ENCODE data around the gene NTMT2.
"Not testable (repeated sequence)": the region's sequence is repeated elsewhere in the genome, so short reads cannot be mapped to it uniquely, and the experiment has no call there.

Gene NTMT2

DNA sequence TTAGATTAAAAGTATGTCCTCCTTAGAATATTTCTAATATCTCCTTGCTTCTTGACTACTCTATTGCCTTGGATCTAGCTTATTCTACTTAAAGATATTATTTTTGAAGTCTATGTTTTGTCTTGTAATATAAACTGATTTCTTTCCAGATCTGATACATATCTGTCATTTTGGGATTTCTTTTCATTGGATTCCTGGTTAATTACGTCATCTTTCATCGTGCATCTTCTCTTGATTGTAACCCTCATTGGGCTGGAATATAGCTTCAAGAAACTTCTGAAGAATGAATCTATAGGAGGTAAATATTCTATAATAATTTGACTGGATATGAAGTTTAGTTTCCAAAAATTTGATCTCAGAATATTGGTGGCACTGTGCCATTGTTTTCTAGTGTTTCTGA, 12.1 kb downstream of the NTMT2 start:
- DNase-seq (ENCODE audit: low read depth) = no peak

DNA sequence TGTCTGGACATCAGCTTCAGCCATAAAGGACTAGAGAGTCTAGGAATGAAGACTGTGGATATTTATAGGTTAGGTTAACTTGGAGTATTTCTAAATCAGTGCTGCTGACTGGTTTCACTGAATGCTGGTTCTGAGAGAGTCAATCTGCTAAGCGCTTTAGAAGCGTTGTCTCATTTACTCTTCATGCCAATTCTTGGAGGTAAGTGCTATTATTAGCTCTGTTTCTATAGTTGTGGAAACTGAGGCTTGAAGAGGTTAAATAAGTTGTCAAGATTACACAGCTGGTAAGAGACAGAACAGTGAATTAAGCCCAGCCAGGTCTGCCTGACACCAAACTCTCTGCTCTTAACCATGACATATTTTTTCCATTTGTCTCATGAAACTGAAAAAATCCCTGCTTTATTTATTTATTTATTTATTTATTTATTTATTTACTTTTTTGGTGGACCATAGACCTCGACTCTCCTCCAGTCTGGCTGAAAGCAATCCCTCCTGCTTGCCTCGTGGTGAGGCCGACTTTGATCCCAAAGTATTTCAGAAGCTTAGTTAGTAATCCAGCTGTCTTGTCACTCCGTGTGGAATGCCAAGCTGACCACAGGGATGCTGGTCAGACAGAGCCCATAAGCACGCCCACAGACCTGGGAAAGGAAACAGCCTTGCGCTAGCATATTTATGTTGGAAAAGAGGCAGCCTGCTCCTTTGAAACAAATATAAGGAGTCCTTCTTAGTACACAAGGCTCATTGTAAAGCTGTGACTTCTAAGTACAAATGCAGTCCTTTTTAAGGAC, 16.9 kb downstream of the NTMT2 start:
- no peak for DNase-seq (ENCODE audit: low read depth)

DNA sequence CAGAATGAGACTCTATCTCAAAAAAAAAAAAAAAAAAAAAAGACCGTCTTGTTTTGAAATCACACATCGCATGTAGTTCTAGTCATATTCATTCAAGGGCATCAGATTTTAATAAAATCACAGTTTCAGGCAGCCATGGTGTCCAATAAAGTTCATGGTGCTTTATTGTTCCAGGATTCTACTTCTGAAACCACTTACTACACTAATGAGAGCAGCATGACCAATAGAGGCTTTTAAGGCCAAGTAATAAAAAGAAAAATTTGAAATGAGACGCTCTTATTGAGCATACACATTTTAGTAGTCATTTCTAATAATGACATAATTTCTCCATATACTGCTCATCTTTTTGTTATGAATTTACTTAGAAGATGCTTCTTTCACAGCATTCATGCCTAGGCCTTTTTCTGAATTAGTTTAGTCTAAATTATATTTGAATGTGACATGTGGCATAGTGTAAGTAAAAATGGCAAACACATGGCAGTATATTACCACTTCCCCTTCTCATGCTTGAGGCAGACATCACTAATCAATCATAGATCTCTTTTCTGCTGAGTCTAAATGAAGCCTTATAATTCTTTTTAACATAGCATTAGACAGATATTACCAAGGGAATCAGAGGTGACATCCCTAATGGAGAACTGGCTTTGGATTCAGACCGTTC, 18.5 kb downstream of the NTMT2 start:
- no peak for DNase-seq (ENCODE audit: low read depth)

DNA sequence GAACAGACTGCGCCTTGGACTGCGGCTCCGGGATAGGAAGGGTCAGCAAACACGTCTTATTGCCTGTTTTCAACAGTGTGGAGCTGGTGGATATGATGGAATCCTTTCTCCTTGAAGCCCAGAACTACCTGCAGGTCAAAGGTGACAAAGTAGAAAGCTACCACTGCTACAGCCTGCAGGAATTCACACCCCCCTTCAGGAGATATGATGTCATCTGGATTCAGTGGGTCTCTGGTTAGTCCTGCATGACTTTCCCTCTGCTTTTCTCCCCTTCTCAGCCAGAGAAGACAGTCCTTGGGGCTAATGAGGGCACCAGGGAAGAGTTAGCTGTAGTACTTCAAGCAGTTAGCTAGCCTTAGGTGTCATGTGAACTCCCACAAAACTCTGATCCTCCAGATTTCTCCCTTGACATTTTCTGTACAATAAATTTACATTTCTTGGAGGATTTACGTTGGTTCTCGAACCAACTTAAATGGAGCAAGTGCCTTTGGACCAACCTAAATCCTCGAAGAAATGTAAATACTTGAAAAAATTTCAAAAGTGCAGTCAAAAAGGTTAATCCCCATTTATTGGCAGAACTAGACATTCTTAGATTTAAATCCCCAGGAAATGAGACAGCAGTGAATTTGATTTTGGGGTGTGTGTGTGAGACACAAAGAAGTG, 20.9 kb downstream of the NTMT2 start:
- DNase-seq (ENCODE audit: low read depth) = no peak

DNA sequence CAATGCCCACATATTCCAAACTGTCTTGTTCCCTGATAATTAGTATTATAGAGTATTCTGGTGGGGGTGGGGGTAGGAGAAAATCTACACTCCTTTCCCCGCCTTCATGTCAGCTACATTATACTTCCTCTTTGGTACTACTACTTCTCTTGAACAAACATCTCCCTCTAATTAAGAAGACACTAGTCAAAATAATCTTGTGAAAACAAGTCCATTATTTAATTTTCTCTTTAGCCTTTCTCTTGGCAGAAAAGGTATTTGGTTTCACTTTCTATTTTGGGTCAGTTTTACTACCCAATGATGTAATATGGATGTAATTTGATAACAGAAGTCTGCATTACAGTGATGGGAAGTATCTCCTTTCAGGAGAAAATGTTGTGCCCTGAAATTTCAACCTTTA, 22.5 kb downstream of the NTMT2 start:
- no peak for DNase-seq (ENCODE audit: low read depth)

DNA sequence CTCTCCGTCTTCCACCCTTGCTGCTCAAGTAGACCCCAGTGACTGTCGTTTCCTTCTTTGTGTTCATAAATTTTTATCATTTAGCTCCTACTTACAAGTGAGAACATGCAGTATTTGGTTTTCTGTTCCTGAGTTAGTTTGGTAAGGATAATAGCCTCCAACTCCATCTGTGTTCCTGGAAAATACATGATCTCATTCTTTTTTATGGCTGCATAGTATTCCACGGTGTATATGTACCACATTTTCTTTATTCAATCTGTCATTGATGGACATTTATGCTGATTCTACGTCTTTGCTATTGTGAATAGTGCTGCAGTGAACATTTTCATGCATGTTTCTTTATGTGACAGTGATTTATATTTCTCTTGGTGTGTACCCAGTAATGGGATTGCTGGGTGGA, 24.8 kb downstream of the NTMT2 start:
- DNase-seq (ENCODE audit: low read depth) = not testable (repeated sequence)

DNA sequence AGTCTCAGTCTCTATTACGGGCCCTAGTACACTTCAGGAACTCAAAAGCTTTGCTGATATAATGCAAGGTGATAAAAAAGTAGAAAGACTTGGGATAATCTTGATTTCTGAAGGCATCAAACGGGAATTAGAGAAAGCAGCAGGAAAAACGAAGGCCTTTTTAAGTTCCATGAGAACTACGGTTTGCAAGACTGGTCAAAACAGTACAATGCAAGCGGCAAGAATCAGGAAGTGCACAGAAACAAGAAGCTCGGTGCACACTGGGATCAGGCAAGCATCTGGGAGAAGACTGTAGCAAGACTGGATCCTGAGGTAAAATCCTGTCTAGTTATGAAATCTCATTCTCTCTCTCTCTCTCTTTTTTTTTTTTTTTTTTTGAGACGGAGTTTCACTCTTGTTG, 28.6 kb downstream of the NTMT2 start:
- no peak for DNase-seq (ENCODE audit: low read depth)

DNA sequence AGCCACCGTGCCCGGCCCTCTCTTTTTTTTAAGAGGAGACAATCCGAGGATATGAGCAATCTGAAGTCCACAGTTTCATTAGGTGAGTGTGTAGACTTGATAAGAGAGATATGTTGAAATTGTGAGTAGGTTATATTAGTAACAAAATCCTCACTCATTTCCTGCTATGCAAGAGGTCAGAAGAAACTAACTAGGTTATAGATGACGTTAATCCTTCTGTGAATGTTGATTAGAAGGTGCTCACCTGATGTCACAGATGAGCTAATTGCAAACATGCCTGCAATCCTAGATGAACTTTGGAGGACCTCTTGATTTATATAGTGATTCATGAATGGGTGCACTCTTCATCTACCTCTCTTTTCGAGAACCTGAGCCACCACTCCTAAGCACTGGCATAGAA, 29.3 kb downstream of the NTMT2 start:
- no peak for DNase-seq (ENCODE audit: low read depth)

DNA sequence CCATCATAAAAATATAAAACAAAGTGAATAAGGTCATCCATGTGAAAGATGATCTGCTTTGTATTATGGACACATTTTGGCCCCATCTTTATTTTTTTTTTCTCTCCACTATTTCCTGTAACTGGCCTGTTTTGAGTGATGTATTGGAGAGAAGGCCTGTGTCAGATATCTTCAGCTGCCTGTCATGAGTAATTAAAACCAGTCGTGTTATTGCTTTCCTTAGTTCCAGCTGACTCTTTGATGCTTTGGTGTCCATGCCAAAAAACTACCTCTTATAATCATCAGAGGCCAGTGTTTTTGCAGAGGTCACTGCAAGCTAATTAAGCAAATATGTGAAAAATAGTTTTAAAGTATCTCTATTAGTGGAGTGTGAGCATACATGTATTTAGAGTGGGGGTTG, 29.7 kb downstream of the NTMT2 start:
- no peak for DNase-seq (ENCODE audit: low read depth)

DNA sequence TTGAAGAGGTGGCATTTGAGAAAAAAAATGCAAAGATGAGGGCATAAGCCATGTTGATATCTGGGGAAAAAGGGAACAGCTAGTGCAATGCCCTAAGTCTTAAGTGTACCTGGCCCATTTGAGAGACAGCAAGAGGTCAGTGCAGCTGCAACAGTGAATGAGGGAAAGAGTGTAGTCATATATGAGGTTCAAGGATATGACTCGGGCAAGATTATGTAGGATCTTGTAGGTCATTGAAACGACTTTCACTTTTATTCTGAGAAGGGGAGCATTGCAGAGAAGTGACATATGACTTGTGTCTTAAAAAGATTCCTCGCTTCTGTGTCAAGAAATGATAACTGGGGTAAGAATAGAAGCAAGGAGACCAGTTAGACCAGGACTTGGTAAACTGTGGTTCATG, 31.0 kb downstream of the NTMT2 start:
- no peak for DNase-seq (ENCODE audit: low read depth)

DNA sequence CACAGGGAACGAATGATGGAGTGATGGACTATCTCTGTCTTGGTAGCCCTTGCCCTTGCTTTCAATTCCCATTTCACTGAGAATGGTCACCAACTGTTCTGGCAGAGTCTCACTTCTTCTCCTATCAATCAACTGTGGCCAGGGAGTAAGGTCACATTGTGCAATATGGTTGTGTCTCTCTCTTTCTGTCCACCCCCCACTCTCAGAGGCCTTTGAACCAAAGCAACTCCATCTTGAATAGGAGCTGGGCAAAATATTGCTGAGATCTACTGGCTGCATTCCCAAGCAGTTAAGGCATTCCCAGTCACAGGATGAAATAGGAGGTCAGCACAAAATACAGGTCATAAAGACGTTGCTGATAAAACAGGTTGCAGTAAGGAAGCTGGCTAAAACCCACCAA, 36.7 kb downstream of the NTMT2 start:
- DNase-seq (ENCODE audit: low read depth) = no peak

DNA sequence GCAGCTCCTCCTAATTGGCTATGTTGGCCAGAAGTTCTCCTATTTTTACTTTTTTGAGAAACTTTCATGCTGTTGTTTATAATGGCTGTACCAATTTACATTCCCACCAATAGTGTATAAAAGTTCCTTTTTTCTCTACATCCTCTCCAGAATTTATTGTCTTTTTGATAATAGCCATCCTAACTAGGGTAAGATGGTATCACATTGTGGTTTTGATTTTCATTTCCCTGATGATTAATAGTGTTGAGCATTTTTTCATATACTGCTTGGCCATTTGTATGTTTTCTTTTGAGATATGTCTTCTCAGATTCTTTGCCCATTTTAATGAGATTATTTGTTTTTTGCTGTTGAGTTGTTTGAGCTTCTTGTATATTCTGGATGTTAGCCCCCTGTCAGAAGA, 46.8 kb downstream of the NTMT2 start:
- DNase-seq (ENCODE audit: low read depth) = no peak

DNA sequence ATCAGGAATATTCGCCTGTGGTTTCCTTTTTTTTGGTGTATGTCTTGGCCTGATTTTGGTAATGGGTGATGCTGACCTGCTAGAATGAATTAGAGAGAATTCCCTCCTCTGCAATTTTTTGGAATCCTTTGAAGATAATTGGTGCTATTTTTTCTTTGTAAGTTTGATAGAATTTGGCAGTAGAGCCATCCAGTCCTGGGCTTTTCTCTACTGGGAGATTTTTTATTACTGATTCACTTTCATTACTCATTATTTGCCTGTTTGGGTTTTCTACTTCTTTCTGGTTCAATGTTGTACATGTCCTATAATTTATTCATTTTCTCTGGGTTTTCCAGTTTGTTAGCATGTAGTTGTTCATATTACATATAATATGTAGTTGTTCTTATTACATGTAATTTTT, 48.7 kb downstream of the NTMT2 start:
- DNase-seq (ENCODE audit: low read depth) = no peak

DNA sequence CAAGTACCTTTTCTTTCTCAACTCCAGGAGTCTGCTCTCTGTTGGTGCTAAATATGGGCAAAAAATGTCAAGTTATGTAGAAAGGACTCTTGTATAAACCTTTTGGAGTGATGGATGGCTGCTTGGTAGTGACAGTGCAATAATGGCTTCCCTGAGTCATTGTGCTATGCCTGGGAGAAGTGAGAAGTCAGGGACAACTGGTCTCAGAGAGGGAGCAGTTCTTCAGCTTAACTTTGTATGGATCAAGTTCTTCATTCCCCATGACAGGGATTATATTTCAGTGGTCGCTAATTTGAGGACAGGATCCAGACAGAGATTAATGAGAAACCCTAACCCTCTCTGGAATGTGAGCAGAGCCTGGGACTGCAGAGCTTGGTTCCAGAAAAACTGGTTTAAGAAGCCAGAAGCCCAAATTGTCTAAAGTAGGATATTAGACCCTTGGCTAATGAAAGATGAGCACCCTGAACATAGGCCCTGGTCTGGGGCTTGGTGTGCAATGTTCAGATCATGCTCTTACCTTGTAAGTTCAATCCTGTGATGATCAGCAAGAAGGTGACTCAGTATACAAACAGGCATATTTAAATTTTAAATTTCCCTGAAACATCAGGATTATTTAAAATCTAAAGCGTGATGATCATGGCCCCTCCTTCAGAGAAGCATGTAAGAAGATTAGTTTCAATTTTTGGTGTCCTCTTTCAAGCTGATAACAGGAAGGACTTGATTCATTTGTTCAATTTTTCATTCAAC, 50.9 kb downstream of the NTMT2 start:
- no peak for DNase-seq (ENCODE audit: low read depth)

DNA sequence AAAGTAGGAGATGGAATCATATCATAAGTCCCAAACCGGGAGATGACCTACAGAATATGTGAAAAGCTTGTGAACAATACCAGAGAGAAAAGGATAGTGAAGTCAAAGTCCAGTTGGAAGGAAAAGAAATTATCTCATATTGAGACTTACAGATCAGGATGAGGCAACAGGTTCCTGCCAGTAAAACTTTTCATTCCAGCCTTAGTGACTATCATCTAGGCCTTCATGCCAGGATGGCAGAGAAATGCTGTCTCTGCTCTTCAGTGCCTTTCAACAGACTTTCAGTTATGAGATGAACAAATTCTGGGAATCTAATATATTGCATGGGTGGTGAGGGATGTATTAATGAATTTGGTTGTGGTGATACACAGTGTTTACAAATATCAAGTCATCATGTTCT, 52.3 kb downstream of the NTMT2 start:
- no peak for DNase-seq (ENCODE audit: low read depth)

DNA sequence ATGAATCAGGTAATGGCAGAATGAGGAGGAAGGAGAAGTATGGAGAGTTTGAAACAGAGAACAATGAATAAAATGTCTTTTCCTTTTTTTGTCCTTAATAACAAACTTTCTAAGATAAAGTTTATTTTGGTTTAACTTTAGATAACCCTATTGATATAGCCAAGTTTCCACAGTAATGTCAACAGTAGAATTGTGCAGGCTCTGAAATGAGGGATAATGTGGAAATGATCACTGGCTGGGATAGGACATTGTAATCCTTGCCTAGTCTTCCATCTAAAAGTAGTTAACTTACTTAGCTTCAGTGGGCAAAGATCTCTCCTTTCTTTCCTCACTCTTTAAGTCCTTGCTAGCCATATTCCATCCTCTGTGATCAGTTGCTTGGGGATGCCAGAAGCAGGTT, 52.8 kb downstream of the NTMT2 start:
- no peak for DNase-seq (ENCODE audit: low read depth)

DNA sequence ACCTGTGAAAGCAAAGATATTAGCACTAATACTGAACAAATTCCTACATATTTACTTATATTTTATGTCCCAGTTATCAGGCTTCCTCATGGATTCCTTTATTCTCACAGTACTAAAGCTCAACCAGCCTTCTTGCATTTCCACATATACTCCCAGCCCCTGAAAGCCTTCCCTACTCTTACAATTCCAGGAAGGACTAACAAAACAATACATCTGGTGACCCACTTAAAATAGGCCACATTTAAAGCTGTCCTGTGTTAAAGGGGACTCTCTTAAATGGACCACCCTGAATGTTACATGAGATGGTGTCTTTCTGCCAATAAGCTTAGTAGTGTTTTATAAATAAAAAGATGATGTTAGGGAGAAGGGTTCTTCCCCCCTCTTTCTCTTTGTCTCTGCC, 54.4 kb downstream of the NTMT2 start:
- no peak for DNase-seq (ENCODE audit: low read depth)

DNA sequence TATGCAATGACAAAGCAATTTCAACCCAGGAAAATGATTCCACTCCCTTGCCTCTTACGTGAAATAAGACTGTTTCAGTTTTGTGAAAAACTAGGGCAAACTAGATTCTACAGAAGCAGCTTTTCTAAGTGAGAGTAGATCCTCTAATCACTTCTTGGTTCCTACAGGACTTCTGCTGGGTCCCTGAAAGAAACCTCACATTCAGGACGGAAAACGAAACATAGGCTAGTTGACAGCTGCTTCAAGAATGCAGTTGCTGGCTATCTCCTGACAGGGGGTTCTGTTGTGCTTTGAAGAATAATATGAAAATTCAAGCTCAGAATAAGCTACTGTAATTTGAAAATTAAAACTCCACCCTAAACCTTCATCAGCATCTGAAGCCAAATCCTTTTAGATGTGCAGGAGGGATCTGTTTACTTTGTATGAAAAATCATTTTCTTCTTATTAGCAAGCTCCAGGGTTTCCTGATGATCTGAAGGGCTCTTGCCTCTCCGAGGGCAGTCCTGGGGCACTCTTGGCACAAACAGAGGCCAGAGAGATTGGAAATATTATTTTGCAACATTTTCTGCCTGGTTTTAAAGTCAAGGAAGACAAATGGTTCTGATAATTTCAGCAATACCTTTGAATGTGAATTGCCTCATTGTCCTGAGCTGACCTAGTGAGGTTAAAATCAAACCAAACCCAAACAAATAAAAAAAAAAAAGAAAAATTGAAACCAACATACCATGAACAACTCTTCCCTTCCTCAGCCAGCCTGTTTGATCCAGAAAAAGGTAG, 55.0 kb downstream of the NTMT2 start:
- no peak for DNase-seq (ENCODE audit: low read depth)

DNA sequence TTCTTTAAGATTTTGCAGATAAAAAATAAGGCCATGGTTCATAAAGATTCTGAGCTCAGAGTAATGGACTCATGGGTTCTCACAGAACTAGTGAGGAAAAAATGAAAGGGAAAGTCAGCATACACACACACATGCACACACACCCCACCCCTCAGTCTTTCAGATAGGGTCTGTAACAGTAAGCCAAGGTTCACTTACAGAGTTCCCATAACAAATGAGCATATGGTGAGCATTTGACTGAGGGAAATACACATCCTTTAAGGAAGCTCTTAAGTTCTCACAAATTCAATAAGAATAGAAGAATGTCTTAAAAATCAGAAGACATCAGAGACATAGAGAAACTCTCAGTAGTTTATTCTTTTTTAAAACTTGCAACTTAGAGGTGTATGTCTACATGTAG, 57.9 kb downstream of the NTMT2 start:
- DNase-seq (ENCODE audit: low read depth) = no peak

DNA sequence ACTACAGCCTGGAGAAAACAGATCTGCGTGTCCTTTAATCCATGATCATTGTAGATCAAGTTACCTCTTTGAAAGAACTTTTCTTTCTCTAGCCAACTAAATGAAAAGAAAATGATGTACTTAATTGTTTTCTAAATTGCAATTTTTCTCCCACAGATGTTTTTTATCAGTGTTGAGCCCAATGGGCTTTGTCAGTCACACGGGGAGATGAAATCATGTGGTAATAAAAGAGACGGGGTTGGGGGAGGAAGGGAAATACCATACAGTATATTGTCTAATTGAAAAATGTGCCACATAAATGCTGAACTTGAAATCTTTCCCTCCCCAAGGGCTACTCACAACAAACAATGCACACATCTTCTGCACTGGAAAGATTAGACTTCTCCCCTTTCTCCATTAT, 58.4 kb downstream of the NTMT2 start:
- no peak for DNase-seq (ENCODE audit: low read depth)

DNA sequence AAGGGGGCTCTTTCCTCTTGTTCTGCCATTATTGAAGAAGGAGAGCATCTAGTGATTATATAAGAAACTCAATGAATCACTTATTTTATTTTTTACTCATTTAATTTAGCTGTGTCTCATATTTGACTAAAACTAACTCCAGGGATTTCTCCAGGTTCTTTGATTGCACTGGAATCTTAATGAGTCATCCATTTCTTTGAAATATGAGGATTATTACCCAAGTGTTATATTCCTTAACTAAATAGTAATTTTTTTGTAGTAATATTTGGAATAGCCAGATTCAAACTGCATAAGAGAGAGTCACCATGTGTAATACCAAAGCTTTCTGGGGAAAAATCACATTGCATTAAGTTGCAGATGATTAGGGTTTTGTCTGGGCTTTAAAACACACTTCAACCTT, 59.5 kb downstream of the NTMT2 start:
- DNase-seq (ENCODE audit: low read depth) = no peak

DNA sequence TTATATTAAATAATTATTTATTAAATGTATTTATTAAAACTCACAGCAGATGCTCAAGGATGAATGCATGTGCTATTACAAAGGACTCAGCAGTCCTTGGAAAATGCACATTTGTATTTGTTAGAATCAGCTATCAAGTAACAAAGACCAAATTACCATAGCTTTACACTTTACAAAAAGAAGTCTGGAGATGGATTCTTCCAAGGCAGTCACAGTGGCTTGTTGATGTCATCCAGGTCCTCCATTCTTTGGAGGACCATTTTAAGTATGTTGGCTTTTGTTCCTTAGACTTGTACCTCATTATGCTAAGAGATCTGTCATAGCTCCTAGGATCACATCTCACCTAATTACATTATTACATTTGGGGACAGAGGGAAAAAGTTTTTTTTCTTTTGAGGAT, 63.4 kb downstream of the NTMT2 start:
- no peak for DNase-seq (ENCODE audit: low read depth)
